ENCODE data around the gene CCDC149. TPM values are rescaled to one million over a fixed set of nuclear protein-coding genes. Genes with fewer than 3 reads are reported as not detected.

The CCDC149 gene
- total RNA-seq, 1 experiment from 2014 or later: 8.9 TPM

DNA sequence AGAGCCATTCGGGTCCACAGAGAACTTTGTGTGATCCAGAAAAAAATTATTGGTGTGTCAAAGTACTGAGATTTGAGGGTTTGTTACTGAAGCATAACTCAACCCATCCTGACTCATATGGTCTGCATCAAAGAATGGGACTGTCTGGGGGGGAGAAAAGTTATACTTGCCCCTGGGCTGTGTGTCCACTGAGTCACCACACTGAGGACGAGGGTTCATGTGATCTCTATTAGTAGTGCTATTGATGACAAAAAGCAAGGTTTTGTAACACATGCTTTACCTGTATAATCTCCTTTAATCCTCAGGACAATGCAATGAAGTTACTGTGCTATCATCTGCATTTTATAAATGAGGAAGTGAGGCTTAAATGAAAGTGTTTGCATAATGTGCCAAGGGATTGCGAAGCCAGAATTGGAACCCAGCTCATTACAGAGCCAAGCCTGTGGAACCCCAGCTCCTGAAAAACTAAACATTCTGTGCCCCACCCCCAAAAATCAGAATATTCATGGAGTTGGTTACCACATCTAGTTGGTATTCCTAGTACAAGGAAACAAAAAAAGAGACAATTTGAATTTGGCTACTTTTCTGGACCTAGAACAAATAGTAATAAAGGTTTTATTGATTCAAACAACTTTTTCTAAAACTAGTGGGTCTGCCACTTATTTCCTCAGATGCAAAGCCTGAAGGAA is 31.2 kb downstream of the CCDC149 start:
- H3K4me1 Mint-ChIP-seq (ENCODE audit: low read depth, unreplicated experiment): no peaks in the 10 kb centered on the region
- no peak overlapping the region for H3K27ac Mint-ChIP-seq (ENCODE audit: unreplicated experiment)
- no peak for DNase-seq
- TF ChIP-seq CTCF (IDR thresholded peaks at IDR 0.05; ENCODE audit: unreplicated experiment): no peak
- no TSS peak for BruUV-seq (replicated peaks)
- no peaks in the 10 kb centered on the region for H3K27me3 Mint-ChIP-seq (ENCODE audit: unreplicated experiment)
- H3K4me3 Mint-ChIP-seq (ENCODE audit: low read depth, unreplicated experiment): no peak overlapping the region
- H3K9me3 Mint-ChIP-seq (ENCODE audit: low read depth, unreplicated experiment): no peaks in the 10 kb centered on the region
- intact Hi-C loops (cut with micrococcal nuclease; ENCODE audit: unreplicated experiment): no loop called here
- CTCF ChIA-PET: no interaction called here
- H3K36me3 Mint-ChIP-seq (ENCODE audit: insufficient read depth, unreplicated experiment): no peaks in the 10 kb centered on the region

- Mint-ChIP-seq H3K4me3 (ENCODE audit: low read depth, unreplicated experiment) (no peak overlapping the region), H3K27ac (ENCODE audit: unreplicated experiment) (no peak overlapping the region), H3K4me1 (ENCODE audit: low read depth, unreplicated experiment) (no peaks in the 10 kb centered on the region), H3K36me3 (ENCODE audit: insufficient read depth, unreplicated experiment) (no peaks in the 10 kb centered on the region), H3K9me3 (ENCODE audit: low read depth, unreplicated experiment) (no peaks in the 10 kb centered on the region), H3K27me3 (ENCODE audit: unreplicated experiment) (no peaks in the 10 kb centered on the region)
- BruUV-seq (replicated peaks): no TSS peak
- no peak for DNase-seq
- CTCF ChIA-PET: no interaction called here
- intact Hi-C loops (cut with micrococcal nuclease; ENCODE audit: unreplicated experiment): no loop called here
- no peak for TF ChIP-seq CTCF (IDR thresholded peaks at IDR 0.05; ENCODE audit: unreplicated experiment)
Measured at GRCh38 chr4:24880186-24880585, 32.7 kb downstream of the CCDC149 start.

DNA sequence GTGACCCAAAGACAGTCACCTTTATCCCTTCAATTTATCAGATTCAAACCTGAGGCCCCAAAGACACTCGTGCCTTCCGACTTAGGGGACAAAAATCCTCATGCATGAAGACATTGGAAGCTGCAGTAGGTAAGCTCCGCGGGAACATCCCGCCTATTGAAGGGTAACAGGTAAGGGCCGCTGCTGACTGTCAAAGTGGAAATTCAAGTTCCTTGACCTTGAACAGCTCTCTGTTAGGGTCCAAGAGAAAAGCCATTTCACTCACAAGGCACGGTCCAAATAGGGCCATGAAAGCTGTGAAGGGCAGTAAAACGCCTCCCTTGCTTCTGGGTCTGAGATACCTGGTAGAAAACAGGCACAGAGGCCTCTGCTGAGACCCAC is 34.2 kb downstream of the CCDC149 start:
- DNase-seq: no peak
- intact Hi-C loops (cut with micrococcal nuclease; ENCODE audit: unreplicated experiment): no loop called here
- Mint-ChIP-seq H3K36me3 (ENCODE audit: insufficient read depth, unreplicated experiment) (no peaks in the 10 kb centered on the region), H3K4me3 (ENCODE audit: low read depth, unreplicated experiment) (no peak overlapping the region), H3K27ac (ENCODE audit: unreplicated experiment) (no peak overlapping the region), H3K4me1 (ENCODE audit: low read depth, unreplicated experiment) (no peaks in the 10 kb centered on the region), H3K27me3 (ENCODE audit: unreplicated experiment) (no peaks in the 10 kb centered on the region), H3K9me3 (ENCODE audit: low read depth, unreplicated experiment) (no peaks in the 10 kb centered on the region)
- CTCF ChIA-PET: no interaction called here
- no TSS peak for BruUV-seq (replicated peaks)
- no peak for TF ChIP-seq CTCF (IDR thresholded peaks at IDR 0.05; ENCODE audit: unreplicated experiment)

GRCh38 chr4:24877868-24878635 is 34.8 kb downstream of the CCDC149 start:
- intact Hi-C loops (cut with micrococcal nuclease; ENCODE audit: unreplicated experiment): no loop called here
- H3K27ac Mint-ChIP-seq (ENCODE audit: unreplicated experiment): no peak overlapping the region
- H3K4me3 Mint-ChIP-seq (ENCODE audit: low read depth, unreplicated experiment): no peak overlapping the region
- BruUV-seq (replicated peaks): no TSS peak
- DNase-seq: no peak
- H3K27me3 Mint-ChIP-seq (ENCODE audit: unreplicated experiment): no peaks in the 10 kb centered on the region
- H3K36me3 Mint-ChIP-seq (ENCODE audit: insufficient read depth, unreplicated experiment): no peaks in the 10 kb centered on the region
- no peaks in the 10 kb centered on the region for H3K9me3 Mint-ChIP-seq (ENCODE audit: low read depth, unreplicated experiment)
- TF ChIP-seq CTCF (IDR thresholded peaks at IDR 0.05; ENCODE audit: unreplicated experiment): no peak
- CTCF ChIA-PET: no interaction called here
- no peaks in the 10 kb centered on the region for H3K4me1 Mint-ChIP-seq (ENCODE audit: low read depth, unreplicated experiment)

All from Calu3 (cell line).